NCI-H82 treated with DMSO at 0.1 percent for 48 hours (cell line): ENCODE measurements around the gene PGLYRP3.
"Not testable (repeated sequence)": the region's sequence is repeated elsewhere in the genome, so short reads cannot be mapped to it uniquely, and the experiment has no call there.

Source experiments
- DNase-seq: peaks from one replicate; lab custom pipeline; 2025; ENCODE audit not compliant: unreplicated experiment; lab: John Stamatoyannopoulos, UW

PGLYRP3 gene

DNA sequence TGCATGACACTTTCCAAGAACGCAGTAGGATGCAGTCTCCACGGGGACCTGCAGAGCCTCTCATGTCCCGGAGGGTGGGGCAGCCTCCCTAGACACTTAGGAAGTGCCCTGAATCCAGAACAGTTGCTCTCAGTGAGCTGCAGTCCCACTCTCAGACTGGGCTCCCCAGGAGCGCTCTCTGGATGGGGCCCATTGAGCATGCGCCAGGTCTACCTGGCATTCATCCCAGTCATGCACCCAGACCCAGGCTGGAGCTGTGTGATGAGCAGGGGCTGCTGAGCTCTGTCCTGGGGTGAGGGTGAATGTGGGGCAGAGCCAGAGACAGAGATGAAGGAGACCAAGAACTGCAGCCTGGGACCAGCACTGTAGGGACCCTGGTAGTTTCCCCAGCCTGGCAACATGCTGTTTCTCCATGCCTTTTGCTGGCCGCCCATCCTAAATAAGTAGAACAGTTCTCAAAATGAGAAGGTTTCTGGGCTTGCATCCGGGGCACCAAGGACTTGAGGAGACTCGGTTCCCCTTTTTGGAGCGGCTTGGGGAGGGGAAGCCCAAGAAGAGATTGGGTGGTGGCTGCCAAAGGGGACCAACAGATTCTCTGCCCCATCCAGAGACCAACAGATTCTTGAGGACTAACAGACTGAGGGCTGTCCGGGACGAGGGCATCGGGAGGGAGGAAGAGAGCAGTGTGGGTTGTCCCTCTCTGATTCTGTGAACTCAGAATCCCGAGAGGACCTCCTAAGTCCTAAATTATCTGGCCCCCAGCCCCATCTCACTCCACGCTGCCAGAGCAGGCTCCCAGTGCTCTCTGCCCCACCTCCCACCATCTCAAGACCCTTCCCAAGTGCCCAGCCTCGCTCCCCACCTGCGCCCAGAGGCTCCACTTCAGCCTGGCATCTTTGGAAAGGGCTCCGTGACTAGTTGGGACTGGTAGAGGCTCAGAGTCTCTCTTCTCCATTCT is 36.9 kb upstream of the PGLYRP3 start:
- DNase-seq, result no peak

DNA sequence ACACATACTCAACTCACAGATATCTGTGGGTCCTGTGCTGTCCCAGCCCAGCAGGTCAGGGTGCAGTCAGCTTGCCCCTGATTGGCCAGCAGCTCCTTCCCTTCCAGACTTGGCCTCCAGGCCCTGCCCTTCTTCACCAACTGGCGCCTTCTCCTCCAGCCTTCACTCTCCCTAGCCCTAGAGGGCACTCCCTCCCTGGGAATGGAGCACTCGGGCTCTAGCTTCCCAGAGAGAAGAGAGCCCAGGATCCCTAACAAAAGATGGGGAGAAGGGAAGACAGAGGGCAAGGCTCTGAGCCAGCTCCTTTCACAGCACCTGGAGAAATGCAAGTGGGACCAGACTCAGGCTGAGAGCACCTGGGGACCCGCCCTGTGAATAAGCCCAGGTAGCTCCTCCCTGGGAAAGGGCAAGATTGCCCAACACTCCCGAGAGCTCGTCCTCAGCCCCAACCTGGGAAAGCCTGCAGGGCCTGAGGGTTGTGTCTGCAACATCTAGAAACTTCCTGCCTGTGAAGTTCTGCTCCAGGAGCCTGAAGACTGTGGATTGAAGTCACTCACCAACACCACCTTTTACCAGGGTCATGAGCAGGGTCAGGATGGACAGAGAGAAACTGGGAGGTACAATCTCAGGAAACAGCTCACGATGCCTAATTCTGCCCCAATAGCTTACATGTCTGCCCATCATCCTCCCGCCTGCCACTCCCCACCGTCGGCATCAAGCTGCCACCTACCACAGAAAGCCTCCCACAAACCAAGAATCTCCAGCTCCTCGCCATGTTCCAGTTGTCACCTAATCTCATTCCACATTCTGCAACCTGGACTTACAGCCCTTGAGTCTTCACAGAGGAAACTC is 36.0 kb upstream of the PGLYRP3 start, which contains the start of gene PGLYRP4:
Gene PGLYRP4 (minus strand): TSS at position 331 of the 852 bp plus-strand sequence. CDS start 909 bp downstream, outside the sequence.
- no peak for DNase-seq

- no peak for DNase-seq
Measured at GRCh38 chr1:153347856-153348255, 35.1 kb upstream of the PGLYRP3 start.

DNA sequence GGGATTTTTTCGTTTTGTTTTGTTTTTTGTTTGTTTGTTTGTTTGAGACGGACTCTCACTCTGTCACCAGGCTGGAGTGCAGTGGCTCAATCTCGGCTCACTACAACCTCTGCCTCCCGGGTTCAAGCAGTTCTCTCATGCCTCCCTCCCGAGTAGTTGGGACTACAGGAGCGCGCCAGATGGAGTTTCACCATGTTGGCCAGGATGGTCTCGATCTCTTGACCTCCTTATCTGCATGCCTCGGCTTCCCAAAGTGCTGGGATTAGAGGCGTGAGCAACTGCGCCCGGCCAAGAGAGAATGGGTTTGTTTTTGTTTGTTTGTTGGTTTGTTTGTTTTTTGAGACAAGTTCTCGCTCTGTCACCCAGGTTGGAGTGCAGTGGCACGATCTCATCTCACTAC is 34.3 kb upstream of the PGLYRP3 start:
- not testable (repeated sequence) for DNase-seq

- DNase-seq, result no peak
Measured at GRCh38 chr1:153346077-153346723, 33.4 kb upstream of the PGLYRP3 start.

GRCh38 chr1:153345187-153346076 is 32.7 kb upstream of the PGLYRP3 start:
- DNase-seq, result no peak

DNA sequence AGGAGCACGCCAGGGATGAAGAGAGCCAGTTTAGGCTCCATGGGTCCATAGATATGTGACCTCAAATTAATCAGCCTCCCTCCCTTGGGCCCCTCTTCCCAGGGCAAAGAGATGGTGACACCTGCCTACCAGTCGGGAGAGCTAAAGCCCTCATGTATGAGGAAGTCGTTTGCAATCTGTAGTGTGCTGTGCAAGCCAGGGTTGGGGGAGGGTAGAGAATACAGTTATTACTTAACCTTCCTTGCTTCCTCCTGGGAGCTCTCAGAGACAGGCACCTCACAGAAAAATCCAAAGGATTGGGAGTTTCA is 31.9 kb upstream of the PGLYRP3 start:
- DNase-seq, result no peak

DNA sequence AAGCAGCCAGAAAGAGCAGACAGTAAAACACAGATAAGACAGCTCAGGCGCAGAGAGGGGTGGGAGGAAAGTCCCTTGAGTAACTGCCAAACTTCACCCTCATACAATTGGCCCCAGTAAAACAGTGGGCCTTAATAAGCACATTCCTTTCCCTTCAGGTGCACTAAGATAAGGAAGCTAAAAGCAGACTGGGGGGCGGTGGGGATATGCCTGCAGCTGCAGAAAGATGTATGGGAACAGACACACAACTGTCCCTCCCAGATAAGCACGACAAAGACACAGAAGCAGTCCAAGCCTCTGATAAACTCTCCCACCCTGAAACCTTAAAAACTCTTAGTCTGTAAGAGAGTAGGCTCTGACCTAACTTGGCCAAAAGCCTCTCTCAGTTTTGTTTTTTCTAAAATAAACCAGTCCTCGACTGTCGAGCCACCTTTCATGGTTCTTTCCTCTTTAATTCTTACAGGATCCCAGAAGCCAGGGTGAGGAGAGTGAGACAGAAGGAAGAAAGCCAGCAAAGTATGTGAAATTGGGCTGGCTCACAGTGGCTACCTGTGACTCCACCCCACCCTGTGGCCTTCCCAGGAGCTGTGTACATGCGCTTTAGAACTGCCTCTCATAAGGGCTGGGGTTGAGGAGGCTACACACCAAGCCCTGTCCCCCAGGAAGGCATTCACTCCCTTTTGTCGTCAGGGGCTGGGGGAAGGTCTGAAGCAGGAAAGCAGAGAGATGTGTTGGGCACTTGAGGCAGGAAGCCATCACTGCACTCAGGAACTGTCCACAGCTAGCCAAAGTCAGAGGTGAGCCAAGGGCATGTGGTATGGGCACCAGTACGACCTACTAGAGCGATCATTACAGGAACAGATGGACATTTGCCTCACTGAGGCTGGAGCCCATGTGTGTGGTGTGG is 31.3 kb upstream of the PGLYRP3 start:
- DNase-seq, result no peak

DNA sequence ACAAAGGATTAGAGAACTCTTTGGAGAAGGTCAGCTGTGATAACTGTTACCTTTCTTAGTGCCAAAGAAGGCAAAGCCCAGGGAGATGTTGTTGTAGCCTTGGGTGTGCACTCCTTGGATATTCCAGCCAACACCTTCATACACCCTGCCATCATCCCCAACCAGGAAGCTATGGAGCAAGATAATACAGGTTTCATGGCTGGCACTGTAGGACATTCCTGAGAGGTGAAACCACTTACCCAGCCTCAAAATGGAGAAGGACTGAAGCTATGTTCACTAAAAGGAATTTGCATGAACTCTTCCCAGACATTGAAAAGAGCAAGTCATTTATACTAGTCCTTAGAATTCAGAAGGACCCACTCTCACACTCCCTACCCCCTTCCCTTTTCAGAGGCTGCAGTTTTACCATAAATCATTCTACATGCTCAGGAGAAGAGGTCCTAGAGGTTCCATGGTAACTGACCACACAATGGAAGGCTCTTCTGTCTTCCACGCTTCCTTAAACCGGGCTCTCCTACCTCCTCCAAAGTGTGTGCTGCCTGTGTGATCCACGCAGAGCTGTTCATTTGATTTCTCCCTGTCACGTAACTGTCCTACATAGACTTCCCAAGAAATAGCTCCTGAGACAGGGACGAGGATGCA is 30.4 kb upstream of the PGLYRP3 start:
- DNase-seq, result no peak

DNA sequence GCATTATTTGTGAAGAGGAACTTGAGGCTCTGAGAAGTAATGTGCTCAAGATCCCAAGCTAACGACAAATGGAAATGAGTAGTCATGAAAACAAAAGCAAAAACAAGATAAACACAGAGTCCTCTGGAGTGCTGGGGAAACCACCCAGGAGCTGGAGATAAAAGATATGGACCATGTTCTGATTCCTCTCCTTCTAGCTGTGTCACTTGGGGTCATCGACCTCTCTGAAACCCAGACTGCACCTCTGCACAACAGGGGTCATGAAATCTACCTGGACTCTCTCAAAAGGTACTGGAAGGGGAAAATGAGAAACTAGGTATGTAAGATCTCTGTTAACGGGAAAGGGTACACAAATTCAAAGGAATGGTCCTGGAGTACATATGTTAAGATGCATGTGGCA is 29.4 kb upstream of the PGLYRP3 start:
- no peak for DNase-seq

- DNase-seq, result no peak
Measured at GRCh38 chr1:153341431-153341934, 28.7 kb upstream of the PGLYRP3 start.

GRCh38 chr1:153340356-153340755 is 27.6 kb upstream of the PGLYRP3 start:
- DNase-seq, result no peak

DNA sequence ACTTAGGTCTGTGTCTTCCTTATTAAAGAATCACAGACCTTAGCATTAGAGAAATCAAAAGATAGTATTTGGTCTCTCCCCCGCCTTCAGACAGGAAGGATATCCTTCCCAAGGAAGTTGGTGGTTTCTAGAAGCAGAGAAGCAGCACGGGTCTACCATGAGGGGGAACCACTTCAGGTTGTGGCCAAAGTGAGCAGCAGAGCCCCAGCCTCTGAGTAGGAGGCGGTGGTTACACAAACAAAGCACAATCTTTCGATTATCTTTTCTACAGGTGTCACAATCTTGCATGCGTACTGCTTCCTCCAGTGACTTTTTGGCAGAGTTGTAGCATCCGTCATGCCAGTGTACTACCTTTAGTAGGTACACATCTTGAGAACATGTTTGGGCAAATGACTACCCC is 27.1 kb upstream of the PGLYRP3 start:
- no peak for DNase-seq

DNA sequence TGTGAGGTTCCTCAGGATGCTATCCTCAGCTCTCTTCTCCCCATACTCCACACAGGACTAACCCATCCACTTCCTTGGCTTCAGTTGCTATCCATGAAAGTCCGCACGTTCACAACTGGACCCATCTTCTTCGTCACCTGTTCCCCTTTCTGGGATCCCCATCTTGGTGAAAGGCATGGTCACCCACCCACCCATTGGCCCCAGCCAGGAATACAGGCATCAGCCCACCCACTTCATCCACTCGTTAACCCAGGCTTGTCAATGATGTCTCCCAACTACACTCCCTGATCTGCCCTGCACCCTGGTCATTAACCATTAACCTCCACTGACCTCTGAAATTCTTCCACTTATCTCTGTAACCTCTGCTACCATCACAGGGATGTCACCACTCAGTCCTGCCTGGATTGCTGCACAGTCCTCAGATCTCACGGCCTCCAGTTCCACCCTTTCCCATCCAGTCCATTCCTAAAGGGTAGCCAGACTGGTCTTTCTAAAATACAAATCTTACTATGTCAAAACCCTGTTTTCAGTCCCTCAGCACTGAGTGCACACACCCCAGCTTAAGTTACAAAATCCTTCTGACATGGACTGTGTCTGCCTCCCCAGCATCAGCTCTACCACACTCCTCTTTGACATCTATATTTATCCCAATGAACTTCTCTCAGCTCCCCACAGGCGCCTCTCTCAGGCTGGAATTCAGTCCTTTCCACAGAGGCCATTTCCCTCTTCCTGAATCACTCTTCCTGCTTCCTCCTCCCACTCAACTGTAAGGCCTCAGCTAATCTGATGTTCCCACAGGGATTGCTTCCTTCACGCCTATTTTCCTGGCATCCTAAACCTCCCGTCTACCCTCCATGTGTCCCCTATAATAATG is 25.5 kb upstream of the PGLYRP3 start:
- DNase-seq, result no peak

DNA sequence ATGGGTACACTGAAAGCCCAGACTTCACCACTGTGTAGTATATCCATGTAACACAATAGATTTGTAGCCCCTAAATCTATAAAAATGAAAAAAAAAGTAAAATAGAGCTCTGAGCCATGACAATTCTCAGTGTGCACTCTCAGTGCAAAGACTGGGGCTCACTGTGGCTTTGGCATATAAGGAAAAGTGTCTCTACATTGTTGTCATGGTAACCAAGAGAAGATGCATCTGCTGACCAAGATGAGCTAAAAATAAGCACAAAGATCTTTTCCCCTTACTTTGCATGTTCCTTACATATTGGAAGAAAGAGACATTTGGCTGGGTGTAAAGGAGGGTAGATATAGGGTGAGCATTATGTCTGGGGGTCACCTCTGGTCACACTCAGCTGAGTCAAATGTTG is 23.9 kb upstream of the PGLYRP3 start:
- DNase-seq, result no peak

DNA sequence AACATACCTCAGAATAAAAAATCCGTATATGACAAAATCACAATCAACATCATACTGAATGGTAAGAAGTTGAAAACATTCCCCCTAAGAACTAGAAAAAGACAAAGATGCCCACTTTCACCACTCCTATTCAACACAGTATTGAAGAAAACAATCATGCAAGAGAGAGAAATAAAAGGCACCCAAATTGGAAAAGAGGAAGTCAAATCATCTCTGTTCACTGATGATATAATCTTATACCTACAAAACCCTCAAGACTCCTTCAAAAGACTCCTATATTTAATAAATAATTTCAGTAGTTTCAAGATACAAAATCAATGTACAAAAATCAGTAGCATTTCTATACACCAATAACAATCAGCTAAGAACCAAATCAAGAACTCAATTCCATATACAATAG is 21.1 kb upstream of the PGLYRP3 start:
- no peak for DNase-seq

DNA sequence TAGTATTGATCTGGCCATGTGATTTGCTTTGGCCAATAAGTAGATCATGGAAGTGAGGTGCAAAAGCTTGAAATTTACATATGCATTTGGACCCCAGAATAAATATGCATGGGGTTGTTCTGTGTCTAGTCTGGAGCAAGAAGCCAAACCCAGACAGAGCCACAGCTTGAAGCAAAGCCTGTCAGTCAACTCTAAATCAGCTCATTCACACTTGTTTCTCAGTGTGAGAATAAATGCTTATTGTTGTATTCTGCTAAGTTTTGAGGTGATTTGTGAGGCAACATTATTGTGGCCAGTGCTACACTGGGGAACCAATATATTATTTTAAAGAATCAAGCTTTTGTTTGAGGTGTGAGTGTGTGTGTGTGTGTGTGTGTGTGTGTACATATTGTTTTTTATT is 12.2 kb upstream of the PGLYRP3 start:
- no peak for DNase-seq

DNA sequence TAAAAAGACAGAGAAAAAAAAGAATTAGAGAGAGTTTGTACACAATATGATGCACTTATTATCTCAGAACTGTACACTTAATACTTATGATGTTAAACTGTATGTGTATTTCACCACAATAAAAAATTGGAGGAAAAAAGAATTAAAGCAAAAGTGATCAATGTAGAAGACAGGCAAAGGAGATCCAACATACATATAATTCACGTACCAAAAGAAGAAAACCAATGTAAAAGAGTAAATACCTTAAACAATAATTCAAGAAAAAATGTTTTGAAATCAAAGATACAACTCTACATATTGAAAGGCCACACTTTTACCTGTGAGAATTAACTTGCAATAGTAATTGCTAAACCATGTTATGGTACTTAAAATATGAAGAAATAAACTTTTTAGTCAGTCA is 9.8 kb upstream of the PGLYRP3 start:
- DNase-seq, result no peak
